HG03521 (cell line): ENCODE measurements around the gene JUND.

ENCODE experiments used
- ATAC-seq: cut with Tn5 transposase; IDR thresholded peaks from one replicate; pipeline ENCODE4 v1.9.1; 2021; ENCODE audit warnings: mild to moderate bottlenecking, moderate library complexity; ENCODE audit not compliant: unreplicated experiment

JUND gene

GRCh38 chr19:18271433-18271841 lies 10.0 kb downstream of the JUND start:
- ATAC-seq: no peak

DNA sequence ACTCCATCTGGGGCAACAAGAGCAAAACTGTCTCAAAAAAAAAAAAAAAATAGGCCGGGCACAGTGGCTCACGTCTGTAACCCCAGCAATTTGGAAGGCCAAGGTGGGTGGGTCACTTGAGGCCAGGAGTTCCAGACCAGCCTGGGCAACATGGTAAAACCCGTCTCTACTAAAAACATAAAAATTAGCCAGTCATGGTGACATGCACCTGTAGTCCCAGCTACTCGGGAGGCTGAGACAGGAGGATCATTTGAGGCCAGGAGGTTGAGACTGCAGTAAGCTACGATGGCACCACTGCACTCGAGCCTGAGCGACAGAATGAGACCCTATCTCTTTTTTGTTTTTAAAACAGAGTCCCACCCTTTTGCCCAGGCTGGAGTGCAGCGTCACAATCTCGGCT lies 11.1 kb downstream of the JUND start:
- no peak for ATAC-seq

GRCh38 chr19:18269070-18269723 lies 12.2 kb downstream of the JUND start:
- no peak for ATAC-seq

GRCh38 chr19:18266771-18267686 lies 14.4 kb downstream of the JUND start:
- ATAC-seq: no peak

DNA sequence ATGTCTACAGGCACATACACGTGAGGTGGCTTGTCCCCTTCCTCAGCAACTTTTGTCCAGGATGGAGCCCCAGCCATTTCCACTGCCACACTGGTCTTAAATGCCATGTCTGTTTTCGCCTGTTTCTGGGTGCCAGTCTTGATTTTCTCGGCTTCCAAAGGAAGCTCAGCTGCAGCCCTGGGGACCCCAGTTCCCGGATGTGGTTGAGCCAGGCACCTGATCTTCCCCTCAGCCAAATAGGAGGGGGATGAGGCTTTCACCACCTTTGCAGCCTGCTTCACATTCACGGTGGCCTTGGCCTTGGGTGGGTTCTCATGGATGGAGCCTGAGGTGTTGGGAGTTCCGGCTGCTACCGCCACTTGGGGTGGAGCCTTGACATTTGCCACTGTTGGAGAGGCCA lies 15.8 kb downstream of the JUND start:
- no peak for ATAC-seq

GRCh38 chr19:18264971-18265540 lies 16.4 kb downstream of the JUND start:
- ATAC-seq: no peak

DNA sequence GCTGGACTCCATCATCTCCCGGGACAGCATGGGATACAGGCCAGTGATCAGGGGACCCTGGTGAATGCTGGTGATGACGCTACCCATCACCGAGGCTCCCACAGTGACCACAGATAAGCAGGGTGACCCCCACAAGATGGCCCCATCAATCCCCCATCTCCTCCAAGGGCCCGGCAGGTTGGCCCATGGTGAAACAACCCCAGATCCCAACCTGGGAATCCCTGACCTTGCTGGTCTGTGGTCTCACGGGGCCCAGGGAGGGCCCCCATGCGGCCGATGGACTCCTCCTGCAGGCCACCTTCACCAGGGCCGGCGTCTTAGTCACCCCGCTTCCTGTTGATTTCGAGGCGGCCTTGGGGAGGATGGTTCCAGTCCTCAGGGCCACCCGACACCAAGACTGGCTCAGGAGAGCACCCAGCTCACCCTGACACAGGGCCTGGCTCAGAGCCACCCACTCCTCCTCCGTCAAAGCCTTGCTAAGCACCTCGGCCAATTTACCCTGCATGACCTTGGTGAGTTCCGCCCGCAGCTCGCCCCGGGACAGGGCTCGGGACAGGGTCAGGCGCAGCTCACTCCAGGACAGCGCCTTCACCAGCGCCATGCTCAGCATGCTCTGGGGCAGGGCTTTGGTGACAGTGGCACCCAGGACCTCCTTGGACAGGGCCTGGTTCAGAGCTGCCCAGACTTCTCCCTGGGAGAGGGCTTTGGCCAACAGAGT lies 17.1 kb downstream of the JUND start:
- ATAC-seq: no peak

DNA sequence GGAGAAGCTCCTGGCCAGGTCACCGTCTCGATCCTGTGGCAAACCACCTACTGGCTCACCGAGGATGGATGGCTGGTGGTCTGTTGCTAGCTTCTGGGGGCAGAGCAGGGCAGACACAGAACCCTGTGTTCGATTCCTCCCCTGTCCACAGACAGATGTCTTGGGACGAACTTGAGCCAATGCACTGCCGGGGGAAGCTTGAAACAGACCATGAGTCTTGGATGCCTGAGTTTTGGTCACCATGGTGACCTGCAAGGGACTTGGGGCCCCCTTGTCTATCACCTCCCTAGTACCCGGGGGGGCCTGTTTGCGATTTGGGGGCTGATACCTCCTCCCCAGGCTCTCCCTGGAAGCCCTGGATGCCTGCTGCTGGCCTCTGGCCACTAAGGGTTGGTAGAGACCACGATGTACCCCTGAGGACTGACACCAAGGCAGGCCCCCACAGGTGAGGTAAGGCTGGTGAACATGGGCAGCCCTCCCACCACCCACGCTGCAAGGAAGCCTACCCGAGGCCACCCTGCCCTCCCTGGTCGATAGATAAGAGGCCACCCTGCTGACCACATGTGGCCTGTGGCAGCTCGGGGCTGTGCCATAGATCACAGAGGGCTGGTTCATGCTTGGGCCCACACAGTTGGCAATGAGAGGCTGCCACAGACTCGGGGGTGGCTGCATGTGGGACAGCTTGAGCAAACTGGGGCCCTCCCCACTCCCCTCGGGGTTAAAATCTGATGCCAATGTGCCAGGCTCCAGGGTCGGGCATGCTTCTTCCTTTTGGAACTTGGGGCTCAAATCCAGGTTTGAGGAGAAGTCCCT lies 17.9 kb downstream of the JUND start:
- ATAC-seq: no peak

GRCh38 chr19:18262917-18263316 lies 18.5 kb downstream of the JUND start:
- no peak for ATAC-seq

- ATAC-seq: no peak
These were observed 19.3 kb downstream of the JUND start for GRCh38 chr19:18262144-18262543.

- ATAC-seq: no peak
These were observed 19.9 kb downstream of the JUND start for GRCh38 chr19:18261474-18261873.

- no peak for ATAC-seq
These were observed 21.5 kb downstream of the JUND start for GRCh38 chr19:18259893-18260292.

DNA sequence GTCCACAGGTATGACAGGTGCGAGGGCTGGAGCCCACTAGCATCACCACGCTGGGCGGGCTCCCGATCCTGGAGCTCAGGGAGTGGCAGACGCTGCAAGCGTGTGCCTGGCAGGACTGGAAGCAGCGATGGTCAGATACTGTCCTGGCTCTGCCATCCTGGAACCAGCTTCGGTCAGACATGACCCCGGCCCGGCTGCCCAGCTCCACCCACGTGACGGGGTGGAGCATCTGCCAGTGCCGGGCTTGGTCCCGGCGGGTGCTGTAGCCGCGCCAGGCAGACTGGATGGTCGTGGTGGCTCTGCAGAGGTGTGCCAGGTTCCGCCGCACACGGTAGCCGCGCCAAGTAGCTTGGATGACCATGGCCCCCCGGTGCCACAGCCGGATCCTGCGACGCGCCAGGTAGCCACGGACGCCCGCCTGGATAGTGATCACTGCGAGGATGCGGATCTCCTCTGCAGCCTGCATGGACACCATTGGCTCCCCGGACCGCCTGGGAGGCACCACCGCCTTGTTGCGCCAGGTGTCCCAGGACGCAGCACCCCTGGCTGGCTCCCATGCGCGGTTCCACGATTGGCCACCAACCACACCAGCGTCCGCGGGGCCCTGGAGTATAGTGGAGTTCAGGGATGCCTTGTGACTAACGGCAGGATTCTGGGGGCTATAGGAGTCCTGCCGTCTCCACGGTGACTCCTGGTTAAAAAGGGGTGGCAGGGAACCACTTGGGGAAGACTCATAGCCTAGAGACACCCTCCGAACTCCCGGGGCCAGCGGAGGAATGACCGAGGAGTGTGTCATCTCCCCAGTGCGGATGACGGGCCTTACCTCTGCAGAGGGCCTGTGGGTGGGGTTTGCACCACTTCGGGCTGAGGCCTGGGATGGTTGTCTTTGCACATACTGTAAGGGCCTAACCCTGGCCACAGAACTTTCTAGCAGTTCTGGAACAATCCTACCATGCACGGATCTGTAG lies 23.6 kb downstream of the JUND start:
- no peak for ATAC-seq

GRCh38 chr19:18254546-18255503 lies 26.6 kb downstream of the JUND start:
- no peak for ATAC-seq

DNA sequence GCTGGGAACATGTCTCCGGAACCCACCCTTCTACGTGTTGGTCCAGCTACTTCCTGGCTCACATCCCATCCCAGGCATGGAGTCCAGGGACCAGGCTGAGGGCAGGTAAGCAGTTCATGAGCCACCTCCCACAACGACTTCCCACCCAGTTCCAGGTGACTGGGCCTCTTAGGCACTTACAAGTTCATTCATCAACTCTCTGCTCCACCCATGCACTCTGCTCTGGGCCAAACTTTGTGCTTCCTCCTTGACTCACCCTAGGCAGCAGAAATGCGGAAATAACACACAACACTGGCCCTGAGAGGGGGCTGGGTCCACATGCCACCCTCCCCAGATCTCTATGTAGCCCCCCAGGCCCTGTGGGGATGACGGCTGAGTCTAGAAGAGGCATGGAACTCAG lies 27.7 kb downstream of the JUND start:
- ATAC-seq: no peak

- ATAC-seq: no peak
These were observed 28.3 kb downstream of the JUND start for GRCh38 chr19:18253130-18253529.

DNA sequence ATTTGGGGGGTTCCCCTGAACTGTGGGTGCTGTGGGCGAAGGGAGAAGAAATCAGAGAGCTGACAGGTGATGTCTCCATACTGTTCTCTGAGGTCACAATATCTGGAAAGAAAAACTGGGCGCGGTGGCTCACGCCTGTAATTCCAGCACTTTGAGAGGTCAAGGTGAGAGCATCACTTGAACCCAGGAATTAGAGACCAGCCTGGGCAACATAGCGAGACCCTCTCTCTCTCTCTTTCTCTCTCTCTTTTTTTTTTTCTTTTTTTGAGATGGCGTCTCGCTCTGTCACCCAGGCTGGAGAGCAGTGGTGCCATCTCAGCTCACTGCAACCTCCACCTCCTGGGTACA lies 29.1 kb downstream of the JUND start:
- no peak for ATAC-seq
